GM19099 (cell line): ENCODE results near the gene EFTUD2.

ENCODE experiments used
- POLR2A ChIP-seq: IDR thresholded peaks from 3 replicates; pipeline ENCODE4 v1.6.1; 2011; ENCODE audit warnings: low read depth; ENCODE audit not compliant: insufficient read length; ENCODE audit errors: extremely low read depth

The EFTUD2 gene

DNA sequence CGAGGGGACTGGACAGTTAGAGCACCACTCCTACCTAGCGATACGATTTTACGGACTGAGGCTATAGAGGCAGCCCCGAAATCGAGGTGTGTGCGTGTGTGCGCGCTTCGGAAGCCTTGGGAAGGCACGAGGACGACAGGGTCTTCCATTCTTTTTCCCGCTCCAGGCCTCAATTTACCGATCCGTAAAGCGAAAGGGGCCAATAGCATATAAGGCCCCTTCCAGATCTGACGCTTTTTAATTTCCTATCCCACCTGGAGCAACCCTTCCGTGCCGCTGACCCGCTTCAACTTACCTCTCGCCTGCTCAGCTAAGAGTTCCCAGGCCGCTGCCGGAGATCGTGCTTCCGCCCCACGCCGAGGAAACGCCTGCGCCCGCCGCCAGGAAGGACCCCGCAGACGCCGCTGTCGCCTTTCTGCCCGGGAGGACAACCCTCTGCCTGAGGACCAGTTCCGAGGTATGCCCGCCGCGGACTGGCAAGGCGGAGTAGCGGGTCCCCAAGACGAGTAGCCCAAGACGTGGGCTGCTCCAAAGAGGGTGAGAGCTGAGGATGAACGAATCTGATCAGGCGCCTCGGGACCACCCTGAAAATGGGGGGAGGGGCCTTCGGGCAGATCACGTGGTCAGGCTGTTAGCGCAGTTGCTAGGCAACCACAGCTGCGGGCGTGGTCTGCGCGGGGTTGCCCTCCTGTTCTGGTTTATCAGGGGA lies at the start of gene EFTUD2:
Gene EFTUD2, minus strand, starts transcription at position 372 of the 709 bp plus-strand sequence. CDS start 4,924 bp downstream, outside the sequence.
- TF ChIP-seq POLR2A: peak; percentile 89

DNA sequence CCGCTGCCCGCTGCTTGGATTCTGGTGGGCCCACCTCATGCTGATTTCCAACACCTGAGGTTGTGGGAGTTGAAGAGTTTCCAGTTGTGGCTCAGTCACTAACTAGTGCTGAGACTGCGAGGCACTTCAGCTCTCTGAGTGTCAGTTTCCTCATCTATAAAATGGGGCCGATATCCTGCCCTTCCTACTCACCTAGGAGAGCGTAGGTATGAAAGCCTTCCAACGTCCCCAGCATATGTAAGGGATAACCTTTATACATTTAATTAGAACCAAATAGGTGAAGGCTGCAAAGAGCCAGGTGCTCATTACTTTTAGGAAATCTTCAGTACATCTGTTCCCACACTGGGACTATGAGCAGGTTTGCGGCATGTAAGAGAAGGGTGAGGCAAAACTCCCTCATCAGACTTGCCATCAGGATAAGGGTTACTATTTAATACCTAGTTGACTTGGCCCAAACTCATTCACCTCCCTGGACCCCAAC lies 49.1 kb upstream of the EFTUD2 start:
- no peak for TF ChIP-seq POLR2A

DNA sequence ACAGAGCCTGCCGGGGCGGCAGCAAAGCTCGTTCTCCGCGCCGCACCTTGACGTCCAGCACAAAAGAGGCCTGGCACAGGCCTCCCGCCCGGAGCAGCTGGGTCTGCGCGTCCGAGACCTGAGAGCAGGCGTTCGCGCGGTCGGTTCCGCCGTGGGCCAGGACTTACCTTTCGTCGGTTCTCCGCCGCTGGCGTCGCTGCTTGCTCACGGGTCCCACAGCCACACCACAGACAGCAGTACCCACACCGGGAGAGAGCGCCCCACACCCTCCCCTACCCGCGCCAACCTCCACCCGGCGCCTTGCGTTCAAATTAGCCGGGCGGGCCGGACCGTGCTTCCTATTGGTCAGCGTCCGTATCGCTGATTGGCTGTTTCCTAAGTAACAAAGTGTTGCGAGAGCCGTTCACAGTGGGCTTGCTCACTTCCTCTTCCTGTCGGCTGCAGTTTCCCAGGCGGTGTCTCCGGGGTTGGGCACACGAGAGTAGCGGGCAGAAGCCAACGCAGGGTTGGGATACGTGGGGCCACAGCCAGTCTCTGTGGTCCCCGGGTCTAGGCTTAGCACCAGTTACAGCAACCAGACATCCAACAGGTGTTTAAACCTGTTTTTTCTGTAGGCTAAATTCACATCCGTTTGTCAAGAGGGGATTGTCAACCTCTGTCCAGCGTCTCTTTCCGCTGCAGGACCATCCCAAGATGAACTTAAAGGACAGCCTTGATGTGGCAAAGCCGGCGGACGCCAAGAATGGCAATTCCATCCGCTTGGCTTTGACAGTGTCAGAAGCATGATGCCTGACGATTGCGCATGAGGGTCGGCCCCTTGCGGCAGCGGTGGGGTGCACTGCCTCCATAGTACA lies 48.4 kb upstream of the EFTUD2 start, which contains the start of gene KIF18B:
Gene KIF18B, minus strand, starts transcription at position 313 of the 854 bp plus-strand sequence. CDS start 11,429 bp downstream, outside the sequence.
- peak; percentile 92 for TF ChIP-seq POLR2A

DNA sequence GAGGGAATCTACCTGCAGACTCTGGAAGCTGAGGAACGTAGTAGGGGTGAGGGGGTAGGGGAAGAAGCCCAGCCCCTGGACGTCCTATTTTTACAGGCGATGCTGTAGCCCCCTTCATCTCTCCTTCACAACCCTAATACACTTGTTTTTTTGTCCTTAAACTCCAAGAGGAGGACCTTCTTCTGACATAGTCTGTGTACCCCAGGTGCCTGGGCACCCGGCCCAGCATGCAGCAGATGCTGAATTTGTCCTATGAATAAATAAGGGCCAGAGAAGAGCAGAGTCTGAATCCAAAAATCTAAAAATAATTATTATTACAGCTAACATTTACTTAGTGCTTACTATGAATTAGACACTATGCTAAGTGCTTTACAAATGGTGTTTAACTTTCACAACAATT lies 43.2 kb upstream of the EFTUD2 start:
- TF ChIP-seq POLR2A: no peak

DNA sequence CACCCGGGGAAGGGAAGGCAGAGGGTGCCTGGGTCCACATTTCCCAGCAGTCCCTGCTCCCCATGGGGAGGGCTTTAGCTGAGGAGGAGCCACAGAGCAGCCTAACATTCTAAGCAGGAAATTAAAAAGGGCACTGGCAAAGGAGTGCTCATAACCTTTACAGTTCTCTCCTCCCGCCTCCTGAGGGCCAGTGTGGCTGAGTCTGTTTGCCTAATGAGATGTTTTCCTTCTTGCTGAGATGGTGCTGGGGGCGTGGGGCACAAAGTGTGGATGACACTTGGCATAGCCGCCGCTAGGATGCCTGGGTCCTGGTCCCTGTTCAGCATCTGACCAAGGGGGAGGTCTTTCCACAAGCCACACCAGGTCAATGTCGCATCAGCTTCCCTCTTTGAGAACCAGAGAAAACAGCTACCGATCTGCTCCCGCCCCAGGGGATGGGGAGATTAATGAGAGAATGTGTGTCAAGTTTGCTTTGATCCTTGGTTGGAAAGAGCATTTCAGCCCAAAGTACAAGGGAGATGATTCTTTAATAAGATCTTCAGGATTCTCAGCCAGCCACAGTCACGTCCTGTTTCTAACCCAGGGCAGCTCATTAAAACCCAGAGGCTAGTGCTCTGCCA lies 42.6 kb upstream of the EFTUD2 start:
- no peak for TF ChIP-seq POLR2A

DNA sequence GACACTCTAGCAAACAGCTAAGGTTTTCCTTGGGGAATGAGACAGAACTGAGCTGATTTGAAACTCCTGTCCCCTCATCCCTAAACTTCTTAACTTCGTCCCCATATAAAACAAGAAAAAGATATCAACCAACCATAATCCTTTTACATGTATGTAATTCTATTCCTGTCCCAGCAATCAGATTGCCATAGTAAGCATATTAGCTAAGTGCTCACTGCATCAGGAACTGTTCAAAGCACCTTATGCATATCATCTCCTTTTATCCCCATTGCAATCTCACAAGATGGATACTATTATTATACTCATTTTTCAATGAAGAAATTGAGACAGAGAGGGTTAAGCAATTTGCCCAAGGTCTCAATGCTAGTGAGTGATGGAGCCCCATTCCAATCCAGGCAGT lies 41.5 kb upstream of the EFTUD2 start:
- no peak for TF ChIP-seq POLR2A

DNA sequence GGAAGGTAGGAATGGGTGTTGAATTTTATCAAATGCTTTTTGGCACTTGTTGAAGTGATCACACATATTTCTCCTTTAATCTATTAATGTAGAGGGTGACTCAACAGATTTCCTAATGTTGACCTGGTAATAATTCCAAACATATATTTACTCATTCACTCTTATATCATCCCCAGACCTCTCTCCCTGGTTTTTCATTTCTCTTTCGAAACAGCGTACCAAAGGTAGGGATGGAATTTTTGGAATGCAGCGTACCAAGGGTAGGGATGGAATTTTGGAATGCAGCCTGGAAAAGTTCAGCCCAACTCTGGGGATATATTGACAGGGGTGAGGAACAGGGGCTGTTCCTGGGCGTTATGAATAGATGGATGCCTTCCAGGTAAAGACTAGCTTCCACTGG lies 41.1 kb upstream of the EFTUD2 start:
- no peak for TF ChIP-seq POLR2A

DNA sequence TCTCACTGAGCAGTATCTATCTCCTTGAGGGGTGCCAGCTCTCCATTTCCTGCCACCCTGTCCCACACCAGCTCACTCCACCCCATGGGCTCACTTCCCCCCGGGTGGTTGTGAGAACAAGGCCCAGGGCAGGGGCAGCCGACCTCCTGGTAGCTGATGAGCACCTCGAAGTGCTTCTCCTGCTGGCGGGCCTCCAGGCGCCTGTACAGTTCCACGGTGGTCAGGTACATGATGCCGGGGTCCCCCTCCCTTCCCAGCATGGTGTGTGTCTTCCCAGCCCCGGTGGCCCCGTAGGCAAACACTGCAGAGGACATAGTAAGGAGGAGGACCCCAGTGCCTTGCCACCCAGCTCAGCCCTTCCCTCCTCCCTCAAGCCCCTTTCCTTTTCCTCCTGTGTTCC lies 35.9 kb upstream of the EFTUD2 start:
- TF ChIP-seq POLR2A: no peak

DNA sequence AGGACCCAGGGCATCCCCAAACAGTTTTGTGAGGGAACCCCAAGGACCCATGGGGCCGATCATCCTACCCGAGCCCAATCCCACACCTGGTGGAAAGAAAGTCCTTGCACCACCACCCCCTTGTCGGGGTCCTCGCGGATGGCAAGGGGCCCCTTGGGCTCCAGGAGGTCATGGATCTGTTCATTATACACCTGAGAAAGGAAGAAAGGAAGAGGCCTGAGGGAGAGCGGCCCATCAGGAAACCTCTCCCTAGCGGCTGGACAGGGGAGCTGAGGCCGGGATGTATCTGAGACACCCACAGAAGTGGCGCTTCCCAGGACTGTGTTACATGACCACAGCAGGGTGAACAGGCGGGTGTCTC lies 35.5 kb upstream of the EFTUD2 start:
- TF ChIP-seq POLR2A: no peak

DNA sequence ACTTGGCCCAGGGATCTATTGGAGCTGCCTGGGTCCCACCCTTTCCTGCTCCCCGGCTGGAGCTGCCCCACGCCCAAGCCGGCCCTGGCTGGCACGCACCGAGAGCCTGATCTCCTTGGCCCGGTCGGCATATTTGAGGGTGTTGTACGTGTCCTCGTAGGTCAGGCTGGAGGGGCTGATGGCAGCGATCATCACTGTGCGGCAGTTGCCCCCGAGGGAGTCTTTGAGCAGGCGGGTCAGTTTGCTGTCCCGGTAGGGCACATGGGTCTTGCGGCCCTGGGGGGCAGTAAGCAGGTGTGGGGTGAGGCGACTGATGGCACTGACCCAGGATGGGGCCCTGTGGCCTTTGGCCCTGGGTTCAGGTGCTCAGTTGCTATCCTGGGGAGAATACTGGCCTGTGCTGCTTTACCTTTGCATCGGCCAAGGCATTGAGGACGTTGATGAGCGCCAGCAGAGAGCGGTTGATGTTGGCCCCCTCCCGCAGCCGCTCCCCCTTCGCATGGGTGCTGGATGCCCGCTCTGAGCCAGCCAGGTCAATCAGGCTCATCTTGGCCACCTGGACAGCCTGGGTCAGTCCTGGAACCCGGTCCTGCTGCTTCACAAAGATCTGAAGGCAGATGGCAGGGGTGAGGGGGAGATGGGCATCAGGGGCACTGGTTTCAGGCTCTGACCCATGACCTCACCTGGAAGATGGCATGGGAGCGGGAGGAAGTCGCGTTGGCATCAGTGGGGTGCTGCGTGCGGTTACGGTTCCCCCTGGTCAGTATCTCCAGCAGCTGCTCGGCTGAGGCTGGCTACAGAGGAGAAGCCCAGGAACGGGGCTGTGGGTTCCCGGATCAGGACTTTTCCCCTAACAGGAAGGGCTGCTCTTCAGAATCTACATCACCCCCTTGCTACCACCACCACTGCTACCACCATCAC lies 34.8 kb upstream of the EFTUD2 start:
- no peak for TF ChIP-seq POLR2A

DNA sequence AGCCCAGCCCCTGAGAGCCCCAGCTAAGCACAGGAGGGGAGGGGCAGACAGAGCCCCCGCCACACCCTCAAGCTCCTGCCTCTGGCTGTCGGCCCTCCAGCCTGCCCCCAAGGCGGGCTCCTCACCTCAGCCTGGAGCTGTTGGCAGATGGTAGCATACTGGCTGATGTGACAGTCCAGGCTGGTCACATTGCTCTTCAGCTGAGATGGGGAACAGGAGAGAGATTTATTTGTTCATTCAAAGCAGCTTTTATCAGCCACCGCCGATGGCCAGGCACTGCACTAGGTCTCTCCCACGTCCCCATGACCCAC lies 33.5 kb upstream of the EFTUD2 start:
- no peak for TF ChIP-seq POLR2A

DNA sequence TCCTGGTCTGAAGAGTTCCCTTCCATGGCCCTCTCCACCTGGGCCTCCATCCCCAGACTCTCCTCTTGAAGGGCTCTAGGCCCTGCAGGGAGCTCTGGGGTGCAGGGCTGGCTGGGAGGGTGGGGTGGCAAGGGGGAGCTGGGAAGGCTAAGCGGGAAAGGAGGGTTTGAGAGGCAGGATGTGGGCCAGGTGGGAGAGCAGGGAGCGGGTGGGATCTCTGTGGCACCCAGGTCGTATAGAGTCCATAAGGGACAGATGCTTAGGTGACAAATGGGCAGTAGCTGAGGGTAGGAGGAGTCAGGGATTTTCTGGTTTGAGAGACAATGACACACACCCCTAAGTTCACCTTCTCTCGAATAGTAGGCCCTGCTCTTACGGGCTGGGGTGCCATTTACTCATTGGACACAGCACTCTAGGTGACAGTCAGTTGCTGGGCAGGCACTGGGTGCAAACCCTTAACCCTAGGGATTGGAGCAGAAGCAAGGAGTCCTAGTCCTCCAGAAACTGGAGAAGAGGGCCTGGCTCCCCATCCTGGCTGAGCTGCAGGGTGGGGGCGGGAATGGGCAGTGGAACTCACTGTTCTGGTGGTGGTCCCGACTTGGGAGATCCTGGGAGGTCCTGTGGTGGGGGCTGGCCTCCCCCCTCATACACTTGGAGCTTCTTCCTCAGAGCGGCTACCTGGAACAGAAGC lies 33.0 kb upstream of the EFTUD2 start:
- no peak for TF ChIP-seq POLR2A

DNA sequence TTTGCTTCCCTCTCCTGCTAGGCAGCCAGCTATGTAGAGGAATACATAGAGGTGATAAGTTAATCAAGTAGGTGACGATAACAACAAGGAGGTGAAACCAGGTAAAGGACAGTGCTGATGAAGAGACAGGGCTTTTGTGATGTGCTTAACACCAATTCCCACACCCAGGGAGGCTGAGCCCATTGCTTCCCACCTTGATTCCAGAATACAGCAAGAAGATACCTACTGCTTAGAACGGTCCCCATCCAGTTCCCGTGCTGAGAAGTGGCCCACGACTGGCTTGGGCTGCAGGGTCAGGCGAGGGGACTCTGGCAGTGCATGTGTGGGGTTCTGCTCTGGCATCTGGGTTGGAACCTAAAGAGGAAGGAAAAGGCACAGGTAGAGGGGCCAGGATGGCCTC lies 32.1 kb upstream of the EFTUD2 start:
- no peak for TF ChIP-seq POLR2A

DNA sequence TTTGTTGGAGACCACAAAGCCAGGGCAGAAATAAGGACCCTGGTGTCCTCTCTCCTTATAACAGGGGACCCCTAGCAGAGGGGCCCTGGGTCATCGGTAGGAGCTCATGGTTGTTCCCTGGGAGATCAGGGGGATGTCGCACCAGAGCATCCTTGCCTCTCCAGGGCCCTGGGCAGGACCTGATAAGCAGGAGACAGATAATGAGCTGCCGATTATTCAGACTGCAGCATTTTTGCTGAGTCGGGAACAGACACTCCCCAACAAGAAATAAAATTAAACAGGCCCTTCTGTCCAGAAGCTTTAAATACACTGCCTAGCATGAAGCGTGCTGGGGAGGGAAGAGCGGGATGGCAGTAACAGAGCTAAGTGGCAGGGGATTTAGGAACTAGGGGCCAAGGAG lies 31.4 kb upstream of the EFTUD2 start:
- TF ChIP-seq POLR2A: no peak
